ENCODE data around the gene NECAB3. TPM values are rescaled to one million over a fixed set of nuclear protein-coding genes. Genes with fewer than 3 reads are reported as not detected.

The NECAB3 gene
- polyA plus RNA-seq, 4 donors: 15.2 to 23.0 (median 21.0) TPM

DNA sequence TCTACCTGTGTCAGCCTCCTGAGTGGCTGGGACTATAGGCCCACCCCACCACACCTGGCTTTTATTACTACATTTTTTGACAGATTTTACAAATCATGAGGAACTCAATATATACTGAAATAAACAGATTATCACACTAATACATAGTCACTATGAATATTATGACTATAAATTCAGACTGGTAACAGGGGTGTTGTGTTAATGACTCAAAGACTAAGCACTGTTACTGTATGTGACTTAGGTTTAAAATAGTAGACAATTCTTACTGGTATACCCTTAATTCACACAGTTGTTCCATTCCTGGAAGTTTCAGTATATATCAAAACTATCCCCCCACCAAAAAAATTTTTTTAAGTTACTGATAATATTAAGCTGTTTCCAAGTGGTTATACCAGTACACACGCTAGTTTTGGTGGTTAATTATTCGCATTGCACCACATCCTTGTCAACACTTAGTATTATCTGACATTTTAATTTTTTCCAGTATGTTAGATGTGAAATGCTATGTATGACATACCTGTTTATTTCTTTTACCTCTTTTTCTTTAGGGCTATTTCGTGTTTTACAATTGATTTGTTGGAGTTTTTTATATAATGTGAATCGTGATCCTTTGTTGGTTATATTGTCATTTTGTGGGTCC, 46.5 kb downstream of the NECAB3 start:
- DNase-seq (ENCODE audit: low read depth in 4 of 4, low spot score in 2 of 4): no peak

DNA sequence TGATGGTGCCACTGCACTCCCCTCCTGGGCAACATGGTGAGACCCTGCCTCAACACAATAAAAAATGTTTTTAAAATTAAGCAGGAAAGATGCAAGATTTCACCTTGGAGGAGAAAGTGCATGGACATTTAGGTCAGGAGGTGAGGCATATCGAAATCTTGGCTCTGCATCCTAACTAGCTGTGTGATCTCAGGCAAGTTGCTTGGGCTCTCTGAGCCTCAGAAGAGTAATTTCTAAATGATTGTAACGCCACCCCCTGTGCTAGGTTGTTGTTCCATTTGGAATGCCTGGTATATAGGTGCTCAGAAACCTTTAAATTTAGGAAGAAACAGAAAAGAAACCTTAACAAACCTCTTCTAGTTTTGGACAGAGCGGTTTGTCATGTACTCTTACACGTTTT, 48.0 kb downstream of the NECAB3 start:
- DNase-seq (ENCODE audit: low read depth in 4 of 4, low spot score in 2 of 4): no peak

DNA sequence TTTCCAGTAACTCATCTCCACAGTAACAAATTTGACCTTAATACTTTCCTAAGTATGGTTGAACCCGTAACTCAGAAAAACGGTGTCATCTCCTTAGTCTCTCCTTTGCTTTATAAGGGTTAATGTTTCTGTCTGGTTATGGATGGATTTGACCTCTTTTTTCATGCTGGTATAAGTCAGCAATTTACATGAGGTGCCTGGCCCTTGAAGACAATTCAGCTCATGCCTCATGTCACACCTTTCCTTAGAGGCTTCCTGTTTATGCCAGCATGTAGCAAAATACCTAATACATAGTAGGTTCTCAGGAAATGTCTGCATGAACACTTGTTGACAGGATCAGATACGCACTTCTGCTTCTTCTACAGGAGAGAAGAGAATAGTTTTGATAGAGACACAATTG, 49.8 kb downstream of the NECAB3 start:
- no peak for DNase-seq (ENCODE audit: low read depth in 4 of 4, low spot score in 2 of 4)

DNA sequence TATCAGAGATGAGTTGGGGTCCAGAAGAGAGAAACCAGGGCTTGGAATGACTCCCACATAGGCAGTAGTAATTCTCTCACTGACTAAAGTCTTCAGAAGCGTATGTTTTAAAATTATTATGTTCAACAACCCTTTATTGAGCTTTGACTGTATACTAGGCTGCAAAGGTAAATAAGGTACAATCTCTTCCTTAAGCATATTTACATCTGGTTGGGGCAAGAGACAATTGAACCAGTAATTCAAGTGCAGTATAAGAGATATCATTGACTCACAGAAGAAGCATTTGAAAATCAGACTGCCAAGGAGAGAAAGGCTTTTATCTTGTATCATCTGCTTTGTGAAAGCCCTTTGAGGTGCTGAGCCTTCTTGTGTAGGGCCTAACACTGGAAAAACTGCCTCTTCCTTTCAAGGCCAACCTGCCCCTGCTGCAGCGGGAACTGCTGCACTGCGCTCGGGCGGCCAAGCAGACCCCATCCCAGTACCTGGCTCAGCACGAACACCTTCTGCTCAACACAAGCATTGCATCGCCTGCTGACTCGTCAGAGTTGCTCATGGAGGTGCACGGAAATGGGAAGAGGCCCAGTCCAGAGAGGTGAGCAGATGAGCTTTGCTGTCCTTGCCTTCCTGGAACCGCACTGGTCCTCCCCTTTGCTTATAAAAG, 51.4 kb downstream of the NECAB3 start:
- no peak for DNase-seq (ENCODE audit: low read depth in 4 of 4, low spot score in 2 of 4)

DNA sequence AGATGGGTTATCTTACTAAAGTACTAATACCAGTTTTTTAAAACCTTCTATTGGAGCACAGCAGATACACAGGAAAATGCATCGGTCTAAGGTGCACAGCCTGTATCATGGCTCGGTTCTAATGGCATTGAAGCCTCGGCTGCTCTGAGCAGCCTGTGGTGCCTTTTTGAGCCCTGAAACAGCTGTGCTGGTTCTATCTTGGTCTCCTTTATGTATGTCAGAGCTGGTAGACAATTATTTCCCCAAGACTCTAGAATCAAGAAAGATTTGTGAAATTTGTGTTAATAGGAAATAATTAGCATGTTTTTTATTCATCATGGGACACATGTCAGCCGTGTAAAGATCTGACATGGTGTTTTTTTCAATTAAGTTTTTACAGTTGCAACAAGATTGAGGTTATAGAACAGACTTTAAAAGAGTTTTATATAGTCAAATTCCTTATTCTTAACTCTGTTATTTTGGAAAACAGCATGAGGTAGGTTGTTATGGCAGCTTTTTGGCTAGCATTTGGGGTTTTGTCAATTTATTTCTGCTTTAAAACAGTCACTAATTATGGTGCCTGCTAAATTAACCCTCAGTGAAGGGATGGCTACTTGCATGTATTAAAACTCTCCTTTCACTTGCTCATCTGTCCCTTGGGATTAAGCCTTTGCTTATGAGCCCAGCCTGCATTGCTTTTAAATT, 52.4 kb downstream of the NECAB3 start:
- no peak for DNase-seq (ENCODE audit: low read depth in 4 of 4, low spot score in 2 of 4)

DNA sequence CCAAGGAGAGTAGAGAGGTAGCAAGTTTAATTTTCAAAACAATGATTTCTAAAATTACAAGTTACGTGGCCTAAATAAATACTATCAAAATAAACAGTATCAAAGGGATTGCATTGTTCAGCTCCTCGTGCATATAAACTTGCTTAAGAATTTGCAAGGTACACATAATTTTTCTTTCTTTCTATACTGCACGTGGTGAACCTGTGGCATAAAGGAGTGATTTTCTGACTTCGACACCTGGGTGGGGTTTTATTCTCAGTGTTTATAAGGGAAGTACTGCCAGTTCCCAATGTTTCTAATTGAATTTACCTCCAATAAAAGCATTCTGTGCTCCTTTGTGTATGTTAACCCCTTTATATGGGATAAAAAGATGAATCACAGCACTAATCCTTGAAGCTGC, 62.2 kb downstream of the NECAB3 start:
- DNase-seq (ENCODE audit: low read depth in 4 of 4, low spot score in 2 of 4): no peak

- no peak for DNase-seq (ENCODE audit: low read depth in 4 of 4, low spot score in 2 of 4)
Observed at GRCh38 chr20:33611106-33611505, 63.1 kb downstream of the NECAB3 start.

DNA sequence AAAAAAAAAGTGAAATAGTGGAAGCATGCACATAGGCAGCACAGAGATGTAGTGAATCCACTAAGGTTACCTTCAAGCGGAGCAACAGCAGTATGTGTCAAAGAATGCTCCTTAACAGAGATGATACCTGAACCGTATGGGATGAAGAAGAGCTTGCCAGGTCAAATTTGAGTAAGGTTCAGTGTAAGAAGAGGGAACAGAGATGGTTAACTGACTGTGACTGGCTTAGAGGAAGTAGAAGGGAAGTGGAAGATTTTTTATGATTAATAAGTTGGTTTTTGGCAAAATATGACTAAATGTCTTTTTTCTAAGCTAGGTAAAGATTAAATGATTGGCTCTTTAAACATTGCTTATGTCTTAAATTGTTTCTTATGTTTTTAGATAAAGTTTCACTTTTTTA, 64.7 kb downstream of the NECAB3 start:
- DNase-seq (ENCODE audit: low read depth in 4 of 4, low spot score in 2 of 4): no peak

Other genes starting within 250 kb of the NECAB3 start
- gene SNTA1, start 230.7 kb downstream of the NECAB3 start, polyA plus RNA-seq (ENCODE audit: insufficient read length in 4 of 4): 10 to 100 TPM in 3 of 4 donors, 1 to 10 TPM in 1; 8.6 to 14.3 (median 11.3) TPM
- gene CBFA2T2, start 184.3 kb downstream of the NECAB3 start, polyA plus RNA-seq (ENCODE audit: insufficient read length in 4 of 4): 10 to 100 TPM; 20.6 to 36.3 (median 28.4) TPM
- under 1 TPM; 0.11 to 0.46 (median 0.44) TPM for gene C20orf144, start 12.1 kb downstream of the NECAB3 start, polyA plus RNA-seq (ENCODE audit: insufficient read length in 4 of 4)
- under 1 TPM; 0.35 to 0.75 (median 0.55) TPM for gene ACTL10, start 7.5 kb downstream of the NECAB3 start, polyA plus RNA-seq (ENCODE audit: insufficient read length in 4 of 4)
- 10 to 100 TPM; 10.5 to 16.1 (median 13.7) TPM for gene E2F1, start 12.0 kb upstream of the NECAB3 start, polyA plus RNA-seq (ENCODE audit: insufficient read length in 4 of 4)
- 1 to 10 TPM; 8.3 to 9.8 (median 9.2) TPM for gene PXMP4, start 45.9 kb upstream of the NECAB3 start, polyA plus RNA-seq (ENCODE audit: insufficient read length in 4 of 4)
- gene ZNF341, start 57.6 kb upstream of the NECAB3 start, polyA plus RNA-seq (ENCODE audit: insufficient read length in 4 of 4): 1 to 10 TPM; 2.4 to 5.0 (median 3.6) TPM
- 100 to 1,000 TPM in 3 of 4 donors, 10 to 100 TPM in 1; 95.2 to 116 (median 108) TPM for gene CHMP4B, start 136.9 kb upstream of the NECAB3 start, polyA plus RNA-seq (ENCODE audit: insufficient read length in 4 of 4)

All from left renal cortex interstitium (tissue), 4 donors.